ENCODE data around the gene BPIFB4.

DNA sequence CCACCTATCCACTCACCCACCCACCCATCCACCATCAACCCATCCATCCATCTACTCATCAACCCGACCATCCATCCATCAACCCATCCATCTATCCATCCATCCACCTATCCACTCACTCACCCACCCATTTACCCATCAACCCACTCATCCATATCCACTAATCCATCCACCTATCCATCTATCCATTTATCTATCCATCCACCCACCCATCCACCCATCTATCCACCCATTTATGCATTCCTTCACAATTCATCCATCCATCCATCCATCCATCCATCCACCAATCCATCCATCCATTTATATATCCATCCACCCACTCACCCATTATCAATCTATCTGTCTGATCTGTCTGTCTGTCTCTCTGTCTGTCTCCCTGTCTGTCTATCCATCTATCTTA lies 14.1 kb downstream of the BPIFB4 start:
- TF ChIP-seq CTCF (IDR thresholded peaks at IDR 0.05) (no peak), POLR2A (IDR thresholded peaks at IDR 0.05) (no peak)

Measured in heart left ventricle (tissue), 13 donors.